Duodenal mucosa (tissue), 2 donors: Measurements from ENCODE around the gene AFG1L.
A peak's percentile ranks its signal among the peaks of the same experiment; 100 is the strongest.

Source experiments
- H3K27ac ChIP-seq: one replicate; pipeline ENCODE4 v1.7.0; 2013; ENCODE audit warnings: low read depth, low read length
- H3K27me3 ChIP-seq, 2 donors: one replicate each; pipeline ENCODE4 v1.7.0; 2013; ENCODE audit warnings: low read length in 2 of 2, control low read depth in 1 of 2; ENCODE audit not compliant: insufficient read depth in 2 of 2, control insufficient read depth in 1 of 2
- H3K36me3 ChIP-seq, 2 donors: one replicate each; pipeline ENCODE4 v1.7.0; 2013; ENCODE audit warnings: low read length in 2 of 2, control low read depth in 1 of 2; ENCODE audit not compliant: insufficient read depth in 2 of 2, control insufficient read depth in 1 of 2
- H3K4me1 ChIP-seq, 2 donors: one replicate each; pipeline ENCODE4 v1.7.0; 2013; ENCODE audit warnings: low read length in 2 of 2, control low read depth in 1 of 2; ENCODE audit not compliant: insufficient read depth in 2 of 2, control insufficient read depth in 1 of 2
- H3K4me3 ChIP-seq, 2 donors: one replicate each; pipeline ENCODE4 v1.7.0; 2013; ENCODE audit warnings: low read length in 2 of 2, low read depth in 1 of 2
- H3K9ac ChIP-seq, 2 donors: one replicate each; pipeline ENCODE4 v1.7.0; 2013; ENCODE audit warnings: low read length in 2 of 2, low read depth in 1 of 2
- H3K9me3 ChIP-seq, 2 donors: one replicate each; pipeline ENCODE4 v1.7.0; 2013; ENCODE audit warnings: low read length in 2 of 2, control low read depth in 1 of 2; ENCODE audit not compliant: control insufficient read depth in 1 of 2

AFG1L gene

DNA sequence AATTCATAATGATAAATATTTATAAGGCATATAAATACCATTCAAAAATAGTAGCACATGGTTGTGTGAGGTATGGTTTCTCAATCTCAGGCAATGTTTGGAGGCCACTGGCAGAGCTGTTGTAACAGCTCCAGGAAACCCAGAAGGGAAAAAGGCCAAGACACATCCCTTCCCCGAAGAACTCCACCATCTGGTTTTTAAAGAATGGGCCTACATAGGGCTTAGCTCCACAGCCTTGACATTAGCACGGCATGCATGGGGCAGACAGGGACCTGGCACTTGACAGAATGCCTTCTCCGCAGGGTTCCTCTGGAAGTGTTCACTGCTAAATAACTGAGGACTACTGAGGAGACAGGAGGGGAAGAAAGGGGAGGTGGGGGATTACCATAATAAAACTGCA, 249.8 kb downstream of the AFG1L start:
- no peak overlapping the region for H3K9ac ChIP-seq
- no peaks in the 10 kb centered on the region for H3K9me3 ChIP-seq
- no peak overlapping the region for H3K4me3 ChIP-seq
- no peaks in the 10 kb centered on the region for H3K27me3 ChIP-seq
- peaks cover 8 to 10% of the 10 kb centered on the region in 2 donors for H3K4me1 ChIP-seq
- H3K27ac ChIP-seq, result no peak overlapping the region
- no peaks in the 10 kb centered on the region for H3K36me3 ChIP-seq

DNA sequence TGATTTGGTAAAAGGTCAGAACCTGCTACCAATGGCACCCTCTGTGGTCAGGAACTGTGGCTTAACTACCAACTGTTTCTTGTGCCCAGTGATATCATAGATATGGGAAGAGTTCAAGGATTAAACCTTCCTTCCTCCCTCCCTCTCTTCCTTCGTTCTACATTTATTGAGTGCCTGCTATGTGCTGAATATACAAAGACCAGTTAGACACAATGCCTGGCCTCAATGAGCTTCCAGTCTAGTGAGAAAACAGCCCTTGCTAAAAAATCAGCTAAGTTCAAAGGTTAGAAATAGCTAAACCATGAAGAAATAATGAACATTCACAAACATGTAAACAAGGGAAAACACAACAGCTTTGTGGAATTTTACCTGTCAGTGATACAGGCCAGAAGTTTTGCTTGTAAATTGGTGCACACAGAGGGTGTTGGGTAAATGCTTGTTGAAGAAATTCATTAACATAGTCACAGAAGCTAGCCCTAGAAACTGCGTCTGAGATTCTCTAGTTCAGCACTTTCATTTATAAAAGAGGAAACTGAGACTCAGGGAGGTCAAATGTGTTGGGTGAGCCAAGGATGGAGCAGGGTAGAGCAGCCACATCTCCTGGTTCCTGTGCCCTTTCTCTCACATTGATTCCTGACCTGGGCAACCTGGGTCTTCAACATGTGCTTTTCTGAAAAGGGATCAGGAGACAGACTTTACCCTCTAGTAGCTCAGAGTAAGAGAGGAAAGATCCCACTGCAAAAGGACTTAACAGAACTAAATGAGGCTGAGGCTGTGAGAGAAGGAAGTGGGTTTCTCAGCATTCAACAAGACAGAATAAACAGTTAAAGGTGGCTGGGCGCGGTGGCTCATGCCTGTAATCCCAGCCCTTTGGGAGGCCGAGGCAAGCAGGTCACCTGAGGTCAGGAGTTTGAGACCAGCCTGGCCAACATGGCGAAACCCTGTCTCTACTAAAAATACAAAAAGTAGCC, 251.5 kb downstream of the AFG1L start:
- H3K27ac ChIP-seq, result no peak overlapping the region
- no peak overlapping the region for H3K4me3 ChIP-seq
- H3K36me3 ChIP-seq, result no peaks in the 10 kb centered on the region
- H3K4me1 ChIP-seq, result peaks cover 8 to 10% of the 10 kb centered on the region in 2 donors
- no peak overlapping the region for H3K9ac ChIP-seq
- no peaks in the 10 kb centered on the region for H3K27me3 ChIP-seq
- H3K9me3 ChIP-seq, result no peaks in the 10 kb centered on the region

DNA sequence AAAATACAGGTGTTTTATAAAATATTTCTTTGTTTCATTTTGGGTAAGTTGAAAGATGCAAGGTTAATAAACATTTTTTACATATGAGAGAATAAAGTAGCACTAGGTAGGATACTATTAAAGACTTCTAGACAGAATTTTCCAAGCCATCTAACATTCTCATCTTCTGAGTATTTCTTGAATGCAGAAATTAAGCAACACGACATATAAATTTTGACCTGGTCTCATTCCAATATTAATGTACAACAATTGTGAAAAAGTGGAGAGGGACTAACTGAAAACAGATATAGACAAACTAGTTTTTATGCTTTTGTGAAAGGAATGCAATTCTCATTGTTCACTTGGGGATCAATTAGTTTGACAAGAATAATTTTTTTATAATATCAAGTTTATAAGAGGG, 254.4 kb downstream of the AFG1L start:
- Histone ChIP-seq H3K9ac (no peak overlapping the region), H3K27me3 (no peaks in the 10 kb centered on the region), H3K27ac (no peak overlapping the region), H3K9me3 (no peaks in the 10 kb centered on the region), H3K36me3 (no peaks in the 10 kb centered on the region), H3K4me1 (peaks cover 0 to 6% of the 10 kb centered on the region in 2 donors), H3K4me3 (no peak overlapping the region)

GRCh38 chr6:108549741-108550140, 254.9 kb downstream of the AFG1L start:
- Histone ChIP-seq H3K4me3 (no peak overlapping the region), H3K27ac (no peak overlapping the region), H3K36me3 (no peaks in the 10 kb centered on the region), H3K9me3 (no peaks in the 10 kb centered on the region), H3K9ac (no peak overlapping the region), H3K4me1 (peaks cover 0 to 6% of the 10 kb centered on the region in 2 donors), H3K27me3 (no peaks in the 10 kb centered on the region)

- H3K27ac ChIP-seq, result no peak overlapping the region
- no peak overlapping the region for H3K9ac ChIP-seq
- peaks cover 0 to 6% of the 10 kb centered on the region in 2 donors for H3K4me1 ChIP-seq
- no peaks in the 10 kb centered on the region for H3K27me3 ChIP-seq
- peak overlapping the region in 1 of 2 donors; percentile 16 for H3K4me3 ChIP-seq
- H3K36me3 ChIP-seq, result no peaks in the 10 kb centered on the region
- no peaks in the 10 kb centered on the region for H3K9me3 ChIP-seq
Measured at GRCh38 chr6:108550256-108550655, 255.4 kb downstream of the AFG1L start.

DNA sequence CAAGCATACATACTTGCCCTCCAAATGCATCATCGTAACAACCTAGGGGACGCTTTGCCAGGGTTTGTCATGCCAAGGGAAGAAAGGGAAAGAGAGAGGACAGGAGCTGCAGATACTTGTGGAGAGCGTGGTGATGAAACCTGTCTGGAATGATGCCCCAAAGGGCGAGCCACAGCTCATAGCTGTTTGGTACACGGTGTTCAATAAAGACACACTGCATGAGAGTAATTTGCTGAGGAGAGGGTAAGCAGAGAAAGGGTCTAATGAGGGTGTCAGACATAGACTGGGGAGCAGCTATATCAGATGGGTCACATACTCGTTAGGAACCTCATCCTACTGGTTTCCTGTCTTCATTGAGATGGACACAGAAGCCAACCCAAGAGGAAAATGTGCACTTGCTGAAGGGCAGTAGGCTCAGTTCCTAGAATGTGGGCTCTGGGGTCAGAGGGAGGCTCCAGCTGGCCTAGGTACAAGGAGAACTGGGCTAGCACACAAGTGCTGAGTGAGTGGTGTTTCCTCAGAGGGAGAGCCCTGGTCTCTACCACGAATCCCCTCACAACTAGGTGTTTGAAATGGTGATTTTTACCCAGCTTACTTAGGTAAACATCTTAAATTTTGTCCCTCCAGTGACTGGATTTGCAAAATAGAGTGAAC, 260.7 kb downstream of the AFG1L start:
- Histone ChIP-seq H3K27ac (no peak overlapping the region), H3K9ac (no peak overlapping the region), H3K27me3 (no peaks in the 10 kb centered on the region), H3K9me3 (no peaks in the 10 kb centered on the region), H3K36me3 (no peaks in the 10 kb centered on the region), H3K4me3 (no peak overlapping the region), H3K4me1 (peaks cover 6 to 12% of the 10 kb centered on the region in 2 donors)

DNA sequence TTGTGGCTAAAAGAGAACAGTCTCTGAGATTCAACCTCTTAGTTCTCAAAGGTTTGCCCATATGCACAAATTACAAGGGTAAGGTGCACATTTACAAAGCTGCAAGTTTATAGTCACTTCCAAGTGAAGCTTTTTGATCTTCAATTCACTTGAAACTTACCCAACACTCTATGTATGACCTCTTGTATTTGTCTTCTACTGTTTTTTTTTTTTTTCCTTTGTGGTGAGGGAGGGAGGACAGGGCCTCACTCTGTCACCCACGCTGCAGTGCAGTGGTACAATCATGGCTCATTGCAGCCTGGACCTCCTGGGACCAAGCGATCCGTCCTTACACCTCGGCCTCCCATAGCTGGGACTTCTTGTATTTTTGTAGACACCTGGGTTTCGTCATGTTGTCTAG, 261.4 kb downstream of the AFG1L start:
- Histone ChIP-seq H3K4me1 (peaks cover 6 to 12% of the 10 kb centered on the region in 2 donors), H3K27ac (no peak overlapping the region), H3K4me3 (no peak overlapping the region), H3K36me3 (no peaks in the 10 kb centered on the region), H3K27me3 (no peaks in the 10 kb centered on the region), H3K9me3 (no peaks in the 10 kb centered on the region), H3K9ac (no peak overlapping the region)

DNA sequence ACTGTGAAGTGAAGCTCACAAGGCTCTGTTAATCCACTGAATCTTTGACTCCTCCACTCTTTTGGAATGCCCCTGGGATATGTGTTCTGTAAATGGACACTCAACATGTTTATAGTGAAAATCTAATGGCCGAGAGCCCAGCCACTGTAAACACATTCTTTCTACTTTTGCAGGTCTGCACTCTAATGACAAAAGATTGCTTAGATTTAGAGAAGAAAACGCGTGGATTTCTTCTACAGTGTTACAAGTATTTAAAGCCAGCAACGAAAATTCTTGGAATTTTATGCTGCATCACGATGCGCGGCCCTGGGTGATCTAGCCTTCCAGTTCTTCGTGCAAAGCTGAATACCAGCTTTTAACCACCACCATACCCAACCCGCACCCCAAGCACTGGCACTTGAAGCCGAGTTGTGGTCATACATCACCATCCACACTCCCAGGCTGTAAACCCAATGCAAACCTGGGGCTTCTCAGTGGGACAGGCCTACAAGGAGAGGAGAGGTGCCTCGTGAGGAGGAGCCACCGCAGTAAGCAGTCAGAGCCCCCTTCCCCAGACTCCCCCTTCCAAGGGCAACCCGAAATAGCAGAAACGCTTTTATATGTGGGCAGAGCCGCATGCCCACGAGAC, 262.1 kb downstream of the AFG1L start:
- H3K9ac ChIP-seq, result peak overlapping the region; percentile 58 to 62
- H3K36me3 ChIP-seq, result no peaks in the 10 kb centered on the region
- no peaks in the 10 kb centered on the region for H3K9me3 ChIP-seq
- H3K4me3 ChIP-seq, result peak overlapping the region; percentile 63 to 80
- H3K27me3 ChIP-seq, result no peaks in the 10 kb centered on the region
- peaks cover 11 to 14% of the 10 kb centered on the region in 2 donors for H3K4me1 ChIP-seq
- H3K27ac ChIP-seq, result peak overlapping the region; percentile 47

GRCh38 chr6:108557494-108558371, 262.9 kb downstream of the AFG1L start:
- H3K4me1 ChIP-seq, result peaks cover 17 to 18% of the 10 kb centered on the region in 2 donors
- no peaks in the 10 kb centered on the region for H3K36me3 ChIP-seq
- peak overlapping the region; percentile 62 to 72 for H3K9ac ChIP-seq
- H3K27me3 ChIP-seq, result no peaks in the 10 kb centered on the region
- no peaks in the 10 kb centered on the region for H3K9me3 ChIP-seq
- peak overlapping the region; percentile 69 to 80 for H3K4me3 ChIP-seq
- peak overlapping the region; percentile 96 for H3K27ac ChIP-seq
